Measurements from ENCODE around the gene MET.
"Not testable (repeated sequence)": the region's sequence is repeated elsewhere in the genome, so short reads cannot be mapped to it uniquely, and the experiment has no call there.

Gene MET

GRCh38 chr7:116698396-116698795 is 26.4 kb downstream of the MET start:
- DNase-seq: no peak

GRCh38 chr7:116698930-116699721 is 27.1 kb downstream of the MET start:
- peak; percentile 12 for DNase-seq

GRCh38 chr7:116699722-116700120 is 27.7 kb downstream of the MET start:
- DNase-seq: no peak

- DNase-seq: no peak
These were observed 30.2 kb downstream of the MET start for GRCh38 chr7:116702046-116702785.

GRCh38 chr7:116704650-116705228 is 32.7 kb downstream of the MET start:
- DNase-seq: no peak

GRCh38 chr7:116705419-116705818 is 33.4 kb downstream of the MET start:
- DNase-seq: no peak

GRCh38 chr7:116706668-116707126 is 34.7 kb downstream of the MET start:
- DNase-seq: no peak

GRCh38 chr7:116707289-116707688 is 35.3 kb downstream of the MET start:
- DNase-seq: no peak

- DNase-seq: no peak
These were observed 36.3 kb downstream of the MET start for GRCh38 chr7:116708248-116708647.

GRCh38 chr7:116708861-116709260 is 36.9 kb downstream of the MET start:
- no peak for DNase-seq

- DNase-seq: no peak
These were observed 37.3 kb downstream of the MET start for GRCh38 chr7:116709336-116709735.

GRCh38 chr7:116710764-116711452 is 38.9 kb downstream of the MET start:
- no peak for DNase-seq

- no peak for DNase-seq
These were observed 39.8 kb downstream of the MET start for GRCh38 chr7:116711790-116712189.

GRCh38 chr7:116713500-116713899 is 41.5 kb downstream of the MET start:
- DNase-seq: no peak

- DNase-seq: no peak
These were observed 41.9 kb downstream of the MET start for GRCh38 chr7:116713918-116714317.

- no peak for DNase-seq
These were observed 43.1 kb downstream of the MET start for GRCh38 chr7:116715077-116715476.

GRCh38 chr7:116717137-116717536 is 45.1 kb downstream of the MET start:
- DNase-seq: no peak

GRCh38 chr7:116723959-116724529 is 52.0 kb downstream of the MET start:
- DNase-seq: not testable (repeated sequence)

- DNase-seq: no peak
These were observed 52.7 kb downstream of the MET start for GRCh38 chr7:116724560-116725231.

GRCh38 chr7:116726149-116726548 is 54.2 kb downstream of the MET start:
- no peak for DNase-seq

- no peak for DNase-seq
These were observed 54.9 kb downstream of the MET start for GRCh38 chr7:116726713-116727431.
